NOMO-1 treated with dmso at 0.1 percent for 144 hours (cell line): Measurements from ENCODE around the gene CCDC73.
"Not testable (repeated sequence)": the region's sequence is repeated elsewhere in the genome, so short reads cannot be mapped to it uniquely, and the experiment has no call there.

Source experiments
- DNase-seq: peaks from one replicate; lab custom pipeline; 2025; ENCODE audit not compliant: unreplicated experiment; lab: John Stamatoyannopoulos, UW

The CCDC73 gene

DNA sequence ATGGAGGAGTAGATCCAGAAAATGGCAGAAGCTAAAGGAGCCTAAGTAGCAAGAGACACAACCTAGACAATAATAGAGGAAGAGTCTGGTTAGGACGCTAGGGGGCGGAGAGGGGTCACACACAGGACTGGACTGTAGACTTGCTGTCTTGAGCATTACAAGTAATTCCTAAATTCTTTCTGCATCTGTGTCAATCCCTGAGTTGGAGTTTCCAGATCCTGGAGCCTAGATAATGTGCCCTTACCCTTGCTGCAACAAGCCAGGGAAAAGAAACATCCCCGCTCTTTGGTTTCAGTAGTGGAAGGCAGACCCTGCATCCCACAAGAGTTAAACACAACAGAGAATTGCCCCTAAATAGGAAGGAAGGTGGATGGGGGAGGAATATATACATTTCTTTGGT lies 14.9 kb upstream of the CCDC73 start:
- DNase-seq: peak; percentile 43

DNA sequence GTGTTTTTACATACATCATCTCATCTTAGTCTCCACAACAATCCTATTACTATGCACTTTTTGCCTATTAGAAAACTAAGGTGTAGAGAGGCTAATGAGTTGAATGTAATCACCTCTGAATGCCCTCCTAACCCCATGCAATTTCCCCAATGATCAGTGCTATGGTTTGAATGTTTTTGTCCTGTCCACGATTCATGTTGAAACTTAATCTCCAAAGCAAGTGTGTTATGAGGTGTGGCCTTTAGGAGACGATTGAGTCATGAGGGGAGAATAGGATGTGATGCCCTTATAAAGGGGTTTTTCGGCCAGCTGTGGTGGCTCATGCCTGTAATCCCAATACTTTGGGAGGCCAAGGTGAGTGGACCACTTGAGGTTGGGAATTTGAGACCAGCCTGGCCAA lies 2.0 kb upstream of the CCDC73 start:
- no peak for DNase-seq

DNA sequence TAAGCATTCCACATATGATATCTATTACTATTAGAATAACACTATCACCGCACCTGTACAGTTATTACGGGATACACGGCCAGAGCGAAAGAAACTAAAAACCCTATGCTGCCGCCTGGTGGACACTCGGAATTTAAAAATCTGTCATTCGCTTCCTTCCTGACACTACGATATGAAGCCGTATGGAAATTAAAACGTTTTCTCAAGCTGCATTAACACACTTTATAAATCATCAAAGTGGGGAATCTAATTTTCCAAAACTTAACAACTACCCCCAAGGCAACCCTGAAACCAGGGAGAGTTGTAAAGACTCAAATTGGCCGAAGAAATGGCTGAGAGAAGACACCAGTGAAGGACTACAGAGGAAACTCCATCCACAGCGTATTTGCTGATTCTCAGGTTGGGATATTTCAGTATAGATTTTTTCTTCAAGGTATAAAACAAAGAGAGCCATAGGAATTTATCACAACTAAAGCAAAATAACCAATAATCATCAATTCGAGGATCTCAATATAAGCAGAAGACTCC lies 1.4 kb downstream of the CCDC73 start:
- DNase-seq: peak; percentile 34

DNA sequence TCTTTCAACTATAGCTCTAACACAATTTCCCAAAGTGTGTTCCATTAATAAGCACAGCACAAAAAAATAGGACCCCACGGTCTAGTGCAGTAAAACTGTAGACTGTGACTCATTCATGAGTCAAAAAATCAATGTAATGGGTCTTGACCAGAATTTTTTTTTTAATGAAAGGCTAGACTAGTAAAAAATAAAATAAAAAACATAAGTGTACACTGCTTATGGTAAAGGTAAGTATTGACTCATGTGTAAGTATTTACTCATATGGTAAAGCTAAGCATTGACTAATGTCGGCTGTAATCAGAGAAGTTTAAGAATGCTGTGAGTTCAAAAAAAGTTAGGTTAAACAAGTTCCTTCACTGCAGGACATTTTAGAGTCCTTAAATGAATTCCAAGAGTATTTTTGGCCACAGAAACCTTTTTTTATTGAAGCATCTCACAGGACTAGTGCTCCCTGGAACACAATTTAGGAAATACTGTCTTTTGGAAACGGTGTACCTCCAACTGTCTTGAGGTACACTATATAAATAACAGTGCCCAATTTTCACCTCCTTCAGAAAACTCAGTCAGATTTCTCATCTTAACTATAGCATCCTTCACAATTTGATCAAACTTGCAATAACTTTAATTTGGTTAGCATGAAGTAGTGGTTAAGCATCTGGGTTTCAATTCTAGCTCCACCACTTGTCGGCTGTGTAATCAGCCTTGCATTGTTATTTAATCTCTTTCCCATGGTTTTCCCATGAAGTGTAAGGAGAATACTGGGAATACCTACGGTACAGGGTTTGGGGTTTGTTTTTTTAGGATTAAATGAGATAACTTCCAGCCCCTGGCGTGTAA lies 2.1 kb downstream of the CCDC73 start:
- no peak for DNase-seq

DNA sequence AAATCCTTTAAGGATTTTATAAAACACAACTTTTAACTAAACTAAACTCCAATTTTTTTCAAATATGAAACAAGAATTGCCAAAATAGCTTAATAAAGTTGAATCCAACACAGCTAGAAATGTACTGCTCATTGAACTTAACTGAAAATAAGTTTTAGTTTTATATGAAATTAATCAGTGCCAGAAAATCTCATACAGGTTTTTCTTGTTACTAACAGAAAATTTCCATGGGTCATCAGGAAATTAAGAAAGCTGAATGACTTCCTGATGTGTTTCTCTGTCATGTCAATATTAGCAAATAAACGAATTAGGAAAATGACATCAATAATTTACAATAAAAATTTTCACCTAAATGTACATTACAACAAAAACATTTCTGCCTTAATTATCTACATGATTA lies 3.5 kb downstream of the CCDC73 start:
- DNase-seq: no peak

DNA sequence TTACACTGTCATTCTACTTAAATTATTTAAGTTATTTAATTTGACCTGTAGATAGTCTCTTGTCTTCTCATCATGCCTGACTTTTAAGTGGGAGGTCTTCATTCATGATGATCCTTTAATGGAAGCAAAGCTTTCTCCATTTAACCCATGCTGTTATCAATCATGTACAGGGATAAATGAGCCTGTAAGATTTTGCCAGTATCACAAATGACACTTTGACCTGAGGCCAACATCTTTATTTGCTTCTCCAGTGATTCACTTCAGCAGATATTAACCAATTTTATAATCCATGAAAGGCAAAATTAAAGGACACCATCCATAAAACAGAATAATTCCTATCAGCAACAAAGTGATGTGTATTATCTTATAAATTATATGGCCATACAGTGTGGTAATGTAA lies 7.7 kb downstream of the CCDC73 start:
- no peak for DNase-seq

DNA sequence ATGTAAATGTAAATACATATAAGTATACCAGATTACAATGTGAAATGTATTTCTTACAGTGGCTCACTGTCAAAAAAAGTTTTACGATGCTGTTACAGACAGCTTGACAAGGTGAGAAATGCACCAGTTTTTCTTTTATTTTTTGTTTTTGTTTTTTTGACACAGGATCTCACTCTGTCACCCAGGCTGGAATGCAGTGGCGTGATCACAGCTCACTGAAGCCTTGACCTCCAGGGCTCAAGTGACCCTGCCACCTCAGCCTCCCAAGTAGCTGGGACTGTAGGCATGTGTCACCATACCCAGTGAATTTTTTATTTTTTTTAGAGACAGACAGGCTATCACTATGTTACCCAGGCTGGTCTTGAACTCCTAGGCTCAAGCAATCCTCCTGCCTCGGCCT lies 9.2 kb downstream of the CCDC73 start:
- DNase-seq: no peak

DNA sequence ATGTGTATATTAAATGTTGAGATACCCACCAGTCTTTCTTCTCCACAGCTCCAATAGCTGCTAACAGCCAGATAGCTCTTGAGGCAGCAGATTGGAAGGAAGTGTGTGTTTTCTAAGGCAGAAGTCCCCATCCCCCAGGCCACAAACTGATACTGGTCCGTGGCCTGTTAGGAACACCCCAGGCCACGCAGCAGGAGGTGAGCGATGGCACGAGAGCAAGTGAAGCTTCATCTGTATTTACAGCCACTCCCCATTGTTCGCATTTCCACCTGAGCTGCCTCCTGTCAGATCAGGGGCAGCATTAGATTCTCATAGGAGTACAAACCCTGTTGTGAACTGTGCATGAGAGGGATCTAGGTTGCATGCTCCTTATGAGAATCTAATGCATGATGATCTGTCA lies 12.7 kb downstream of the CCDC73 start:
- no peak for DNase-seq

DNA sequence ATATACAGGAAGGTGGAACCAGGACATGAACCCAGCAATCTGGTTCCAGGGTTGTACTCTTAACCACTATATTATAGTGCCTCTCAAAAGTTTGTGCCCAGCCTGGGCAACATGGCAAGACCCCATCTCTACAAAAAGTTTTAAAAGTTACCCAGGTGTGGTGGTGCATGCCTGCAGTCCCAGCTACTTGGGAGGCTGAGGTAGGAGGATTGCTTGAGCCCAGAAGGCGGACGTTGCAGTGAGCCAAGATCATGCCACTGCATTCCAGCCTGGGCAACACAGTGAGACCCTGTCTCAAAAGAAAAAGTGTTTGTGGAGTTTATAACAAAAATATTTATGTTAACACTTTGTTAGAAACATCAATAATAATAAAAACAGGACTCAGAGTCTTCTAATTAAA lies 13.6 kb downstream of the CCDC73 start:
- not testable (repeated sequence) for DNase-seq

DNA sequence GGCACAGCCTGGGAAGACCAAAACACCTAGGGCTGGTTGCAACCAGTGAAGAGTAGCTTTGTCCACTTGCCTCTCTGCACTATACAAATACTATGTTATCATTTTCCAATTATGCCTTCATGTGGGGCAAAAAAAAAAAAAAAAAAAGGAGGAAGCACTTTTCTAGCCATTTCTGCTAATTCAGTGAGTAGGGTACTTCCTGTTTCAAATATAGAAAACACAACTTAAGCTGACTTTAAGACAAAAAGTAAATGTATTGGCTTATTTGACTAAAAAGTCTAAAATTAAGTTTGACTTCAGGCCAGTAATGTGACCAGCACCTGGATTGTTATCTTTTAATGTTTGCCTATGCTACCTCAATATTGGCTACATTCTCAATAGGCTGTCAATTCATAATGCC lies 15.3 kb downstream of the CCDC73 start:
- DNase-seq: peak; percentile 32

DNA sequence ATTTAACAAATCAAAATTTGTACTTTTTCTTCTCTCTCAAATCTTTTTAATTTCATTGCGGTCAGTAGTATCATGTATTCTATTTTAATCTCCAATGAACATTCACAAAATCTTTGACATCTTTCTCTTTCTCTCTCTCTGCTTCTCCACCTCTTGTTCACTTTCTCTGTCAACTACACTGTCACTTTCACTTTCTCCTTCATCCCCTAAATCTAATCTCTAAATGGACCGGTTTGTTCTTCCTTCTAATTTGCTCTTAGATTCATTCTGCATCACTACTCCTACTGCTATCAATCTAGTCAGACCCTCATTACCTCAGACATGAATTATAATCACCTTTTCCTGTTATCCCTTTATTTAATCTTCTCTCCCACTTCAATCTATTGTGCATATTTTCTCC lies 18.6 kb downstream of the CCDC73 start:
- no peak for DNase-seq

DNA sequence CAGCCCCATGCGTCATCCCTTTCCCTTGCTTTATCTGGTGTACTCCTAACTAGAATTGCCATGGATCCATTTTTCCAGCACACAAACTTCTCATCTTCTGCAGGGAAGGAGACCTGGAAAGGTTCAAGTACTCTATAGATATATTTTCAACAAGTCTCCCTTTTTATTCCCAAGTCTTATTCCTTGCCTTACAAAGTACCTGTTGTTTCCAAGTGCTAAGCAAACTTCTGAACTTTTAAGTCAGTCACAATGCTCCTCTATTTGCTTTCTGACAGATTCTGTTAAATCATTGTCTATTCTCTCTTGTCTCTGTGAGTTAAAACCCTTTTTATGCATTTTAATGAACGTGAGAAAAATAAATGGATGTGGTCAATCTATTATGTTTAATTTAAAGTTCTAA lies 20.4 kb downstream of the CCDC73 start:
- no peak for DNase-seq

DNA sequence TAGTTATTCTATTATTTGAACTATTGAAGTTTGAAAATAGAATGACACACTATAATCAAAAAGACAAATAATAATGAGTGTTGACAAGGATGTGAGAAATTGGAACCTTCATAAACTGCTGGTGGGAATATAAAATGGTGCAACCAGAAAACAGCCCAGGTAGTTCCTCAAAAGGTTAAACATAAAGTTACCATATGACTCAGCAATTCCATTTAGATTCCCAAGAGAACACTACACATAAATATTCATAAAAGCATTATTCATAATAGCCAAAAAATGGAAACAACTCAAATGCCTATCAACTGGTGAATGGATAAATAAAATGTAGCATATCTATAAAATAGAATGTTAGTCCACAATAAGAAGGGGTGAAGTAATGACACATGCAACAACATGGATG lies 21.7 kb downstream of the CCDC73 start:
- no peak for DNase-seq

DNA sequence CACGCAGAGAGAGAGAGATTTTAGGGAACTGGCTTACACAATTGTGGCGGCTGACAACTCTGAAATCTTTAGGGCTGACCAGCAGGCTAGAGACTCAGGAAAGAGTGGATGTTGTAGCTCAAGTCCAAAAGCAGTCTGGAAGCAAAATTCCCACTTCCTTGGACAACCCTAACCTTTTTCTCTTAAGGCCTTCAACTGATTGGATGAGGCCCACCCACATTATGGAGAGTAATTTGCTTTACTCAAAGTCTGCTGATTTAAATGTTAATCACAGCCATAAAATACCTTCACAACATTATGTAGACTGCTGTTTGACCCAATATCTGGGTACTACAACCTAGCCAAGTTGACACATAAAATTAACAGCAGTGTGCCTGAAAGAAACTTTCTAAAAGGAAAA lies 32.7 kb downstream of the CCDC73 start:
- not testable (repeated sequence) for DNase-seq

DNA sequence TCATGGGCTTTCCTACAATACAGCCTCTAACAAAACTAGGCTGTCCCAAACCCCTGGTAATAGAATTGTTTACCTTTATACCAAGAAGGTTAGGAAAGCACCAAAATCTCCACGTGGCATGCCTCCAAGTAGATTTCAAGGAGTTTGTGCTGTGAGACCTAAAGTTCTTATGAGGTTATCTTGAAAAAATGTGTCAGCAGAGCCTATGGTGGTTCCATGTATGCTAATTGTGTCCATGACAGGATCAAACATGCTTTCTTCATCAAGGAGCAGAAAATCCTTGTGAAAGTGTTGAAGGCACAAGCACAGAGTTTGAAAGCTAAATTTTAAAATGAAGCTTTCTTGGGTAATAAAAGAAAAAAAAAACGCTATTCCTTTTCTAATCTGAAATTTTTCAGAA lies 36.2 kb downstream of the CCDC73 start:
- no peak for DNase-seq

DNA sequence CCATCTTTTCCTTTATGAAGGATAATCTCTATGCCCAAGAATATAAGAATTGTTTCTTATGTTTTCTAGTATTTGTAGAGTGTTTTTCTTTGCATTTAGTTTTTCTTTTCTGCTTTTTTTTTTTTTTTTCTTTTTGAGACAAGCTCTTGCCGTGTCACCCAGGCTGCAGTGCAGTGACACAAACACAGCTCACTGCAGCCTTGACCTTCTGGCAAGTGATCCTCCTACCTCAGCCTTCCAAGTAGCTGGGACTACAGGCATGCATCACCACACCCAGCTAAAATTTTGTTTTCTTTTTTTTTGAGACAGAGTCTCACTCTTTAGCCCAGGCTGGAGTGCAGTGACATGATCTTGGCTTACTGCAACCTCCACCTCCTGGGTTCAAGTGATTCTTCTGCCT lies 41.3 kb downstream of the CCDC73 start:
- DNase-seq: not testable (repeated sequence)

DNA sequence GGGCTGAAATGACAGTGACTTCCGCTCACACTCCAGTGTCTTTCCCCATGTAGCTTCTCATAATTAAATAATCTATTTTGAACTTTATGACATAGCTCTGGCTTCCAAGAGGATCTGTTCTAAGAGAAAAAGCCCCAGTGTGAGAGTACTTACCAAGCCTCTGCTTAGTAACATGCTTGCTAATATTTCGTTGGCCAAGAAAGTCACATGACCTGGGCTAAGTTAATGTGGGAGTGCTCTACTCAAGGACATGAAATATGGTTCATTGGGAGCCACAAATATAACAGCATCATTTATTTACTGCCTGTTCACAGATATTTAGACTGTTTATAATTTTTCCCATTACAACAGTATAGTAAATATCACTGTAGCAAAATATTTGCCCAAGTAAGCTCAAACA lies 42.5 kb downstream of the CCDC73 start:
- DNase-seq: no peak

DNA sequence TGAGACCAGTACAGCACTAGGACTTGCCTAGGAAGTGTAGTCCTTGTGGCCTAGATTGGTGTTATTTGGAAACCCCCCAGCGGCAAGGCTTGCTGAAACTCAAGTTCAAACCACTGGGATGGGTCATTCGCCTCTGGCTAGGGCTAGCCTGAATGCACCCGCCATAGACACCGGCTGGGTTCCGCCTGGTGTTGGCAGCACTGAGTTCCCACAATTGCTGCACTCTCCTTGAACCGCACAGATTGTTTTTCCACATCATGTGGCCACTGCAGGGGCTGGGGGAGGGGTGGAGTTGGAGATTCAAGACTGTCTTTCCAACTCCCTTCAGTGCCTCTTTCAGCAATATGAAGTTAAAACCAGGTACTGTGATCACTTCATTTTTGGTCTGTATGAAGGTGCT lies 43.1 kb downstream of the CCDC73 start:
- DNase-seq: no peak

DNA sequence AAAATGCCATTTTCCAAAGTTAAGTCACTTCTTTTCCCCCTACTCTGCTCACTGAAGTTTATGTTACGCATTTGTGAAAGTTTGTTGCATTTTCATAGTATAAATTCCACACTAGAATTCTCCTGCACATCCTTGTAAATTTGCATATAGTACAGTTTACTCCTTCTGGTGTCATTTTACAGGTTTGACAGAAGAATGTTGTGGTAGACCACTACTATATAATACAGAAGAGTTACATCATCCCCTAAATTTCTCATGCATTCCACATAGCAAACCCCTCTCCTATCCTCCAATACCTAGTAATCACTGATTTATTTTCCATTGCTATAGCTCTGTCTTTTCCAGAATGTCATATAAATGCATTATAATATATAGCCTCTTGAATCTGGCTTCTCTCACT lies 64.5 kb downstream of the CCDC73 start:
- no peak for DNase-seq

DNA sequence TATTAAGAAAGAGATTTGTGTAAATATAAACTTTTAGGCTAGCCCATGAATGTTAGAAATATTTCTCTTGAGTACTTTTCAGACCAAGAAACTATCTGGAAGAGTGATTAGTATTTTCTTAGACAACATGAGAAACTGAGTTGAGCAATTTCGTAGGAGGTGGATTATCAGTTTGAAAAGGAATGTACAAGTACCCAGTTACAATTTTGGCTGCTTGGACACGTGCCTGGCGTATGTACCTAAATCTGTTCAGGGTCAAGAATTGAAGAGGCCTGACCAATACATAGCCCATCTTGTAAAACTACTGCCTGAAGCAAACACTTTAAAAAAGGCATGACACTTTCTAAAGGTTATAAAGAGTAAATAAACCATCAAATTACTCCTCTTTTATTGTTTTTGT lies 71.1 kb downstream of the CCDC73 start:
- no peak for DNase-seq

DNA sequence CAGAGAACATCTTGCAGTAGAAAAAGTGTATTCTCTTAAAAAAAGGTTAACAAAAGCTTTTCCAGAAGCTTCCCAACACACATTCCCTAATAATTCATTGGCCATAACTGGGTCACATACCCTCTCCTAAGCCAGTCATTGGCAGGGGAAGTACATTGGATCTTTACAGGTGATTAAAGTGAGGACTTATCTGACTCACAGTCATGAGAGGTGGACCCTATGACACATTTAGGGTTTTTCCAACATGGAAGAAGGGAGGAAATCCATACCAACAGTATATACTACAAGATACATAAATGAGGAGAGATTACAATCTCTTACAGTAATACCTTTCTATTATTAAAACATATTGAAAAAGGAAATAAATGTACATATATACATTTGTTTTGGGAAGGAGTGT lies 72.2 kb downstream of the CCDC73 start:
- DNase-seq: no peak

DNA sequence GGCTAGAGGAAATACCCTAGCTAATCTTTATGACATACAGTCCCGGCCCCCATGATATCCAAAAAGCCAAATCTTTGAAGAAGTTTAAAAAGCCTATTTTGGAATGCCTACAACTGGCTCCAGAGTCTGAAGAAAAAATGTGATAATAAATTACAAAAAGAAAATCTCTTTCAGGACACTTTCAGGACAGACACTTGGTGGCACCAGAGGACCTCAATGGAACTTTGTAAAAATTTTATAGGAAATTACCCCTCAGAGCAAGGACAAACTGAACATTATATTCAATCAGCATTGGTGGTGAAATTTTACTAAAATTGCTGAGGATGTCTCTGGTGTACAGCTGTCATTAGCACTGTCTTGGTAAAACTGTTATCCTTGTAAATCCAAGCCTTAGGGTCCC lies 81.0 kb downstream of the CCDC73 start:
- no peak for DNase-seq

DNA sequence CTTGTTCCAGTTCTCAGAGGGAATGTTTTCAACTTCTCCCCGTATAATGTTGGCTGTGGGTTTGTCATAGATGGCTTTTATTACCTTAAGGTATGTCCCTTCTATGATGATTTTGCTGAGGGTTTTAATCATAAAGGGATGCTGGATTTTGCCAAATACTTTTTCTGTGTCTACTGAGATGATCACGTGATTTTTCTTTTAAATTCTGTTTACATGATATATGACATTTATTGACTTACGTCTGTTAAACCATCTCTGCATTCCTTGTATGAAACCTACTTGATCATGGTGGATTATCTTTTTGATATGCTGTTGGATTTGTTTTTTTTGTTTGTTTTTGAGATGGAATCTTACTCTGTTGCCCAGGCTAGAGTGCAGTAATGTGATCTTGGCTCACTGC lies 85.5 kb downstream of the CCDC73 start:
- DNase-seq: not testable (repeated sequence)
